Measurements from ENCODE around the gene ZFAND2A.

DNA sequence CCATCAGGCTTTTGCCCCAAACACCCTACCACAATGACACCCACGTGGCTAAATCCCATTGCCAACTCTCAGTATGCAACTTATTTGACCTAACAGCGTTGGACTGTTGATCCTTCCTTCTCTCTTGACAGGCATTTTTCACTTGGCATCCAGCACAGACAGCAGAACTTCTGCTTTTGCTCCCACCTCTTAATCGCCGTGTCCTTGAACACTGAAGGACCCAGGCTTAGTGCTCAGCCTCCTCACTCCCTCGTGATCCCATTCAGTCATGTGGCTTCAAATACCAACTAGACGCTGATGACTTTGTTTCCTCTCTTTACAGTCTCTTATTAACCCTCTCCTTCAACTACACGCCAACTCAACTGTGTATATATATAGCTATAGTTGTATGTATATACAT is 25.0 kb downstream of the ZFAND2A start:
- TF ChIP-seq PRDM4 (tag by site-specific recombination; IDR thresholded peaks at IDR 0.05), result no peak
- no peak for TF ChIP-seq ZNF133 (tag by site-specific recombination; IDR thresholded peaks at IDR 0.05)
- TF ChIP-seq TCF7L2 (IDR thresholded peaks at IDR 0.05; ENCODE audit: borderline replicate concordance, low read depth, low read length), result no peak
- no peak for TF ChIP-seq SCRT2 (tag by site-specific recombination; IDR thresholded peaks at IDR 0.05)
- TF ChIP-seq CTCF (tag by site-specific recombination; IDR thresholded peaks at IDR 0.05), result no peak
- TF ChIP-seq ZNF830 (tag by site-specific recombination; IDR thresholded peaks at IDR 0.05; ENCODE audit: low read depth), result no peak
- no peak for TF ChIP-seq ZNF24 (tag by site-specific recombination; IDR thresholded peaks at IDR 0.05)
- no peak for TF ChIP-seq REPIN1 (tag by site-specific recombination; IDR thresholded peaks at IDR 0.05; ENCODE audit: low read depth)
- no peak for TF ChIP-seq ZNF76 (tag by site-specific recombination; IDR thresholded peaks at IDR 0.05; ENCODE audit: borderline replicate concordance, low read depth)
- no peak for TF ChIP-seq ZSCAN23 (tag by site-specific recombination; IDR thresholded peaks at IDR 0.05)
- no peak for TF ChIP-seq PBX3 (CRISPR knock-in tag; IDR thresholded peaks at IDR 0.05)
